H1 (cell line): Measurements from ENCODE around the gene USP7.

Source experiments
- EGR1 ChIP-seq: IDR thresholded peaks from 2 replicates; pipeline ENCODE4 v1.6.1; 2011; ENCODE audit warnings: low read depth, low read length, borderline replicate concordance
- EZH2 ChIP-seq: fragments of 200-600 bp; sonication (generic); IDR thresholded peaks from 2 replicates; pipeline ENCODE4 v1.7.1; 2012; ENCODE audit warnings: low read depth, mild to moderate bottlenecking, moderate library complexity, low read length, inconsistent platforms; ENCODE audit not compliant: severe bottlenecking
- GABPA ChIP-seq: IDR thresholded peaks from 2 replicates; pipeline ENCODE4 v1.6.1; 2011; ENCODE audit warnings: mild to moderate bottlenecking, low read length, moderate library complexity, borderline replicate concordance; ENCODE audit not compliant: insufficient read depth
- MAFK ChIP-seq: IDR thresholded peaks from 2 replicates; pipeline ENCODE4 v1.6.1; 2012; ENCODE audit warnings: low read depth, mild to moderate bottlenecking, improper control_type of control experiment, low read length
- POLR2A ChIP-seq, 2 experiments: IDR thresholded peaks; 1 replicate in 1 of 2; 2 replicates in 1 of 2; pipeline ENCODE4 v1.6.1; 2011; ENCODE audit warnings: low read depth in 2 of 2, low read length in 2 of 2, mild to moderate bottlenecking in 2 of 2; ENCODE audit errors: control extremely low read depth in 1 of 2
- TF ChIP-seq, protein P1 (sequence below), 3 experiments: IDR thresholded peaks; 1 replicate in 2 of 3; 2 replicates in 1 of 3; pipeline versions ENCODE4 v1.5.1 to v1.6.1; 2011; ENCODE audit warnings: low read length in 3 of 3, mild to moderate bottlenecking in 3 of 3, inconsistent platforms in 2 of 3, low read depth in 1 of 3, moderate library complexity in 1 of 3; ENCODE audit not compliant: insufficient read depth in 1 of 3; ENCODE audit errors: control extremely low read depth in 1 of 3

DNA sequence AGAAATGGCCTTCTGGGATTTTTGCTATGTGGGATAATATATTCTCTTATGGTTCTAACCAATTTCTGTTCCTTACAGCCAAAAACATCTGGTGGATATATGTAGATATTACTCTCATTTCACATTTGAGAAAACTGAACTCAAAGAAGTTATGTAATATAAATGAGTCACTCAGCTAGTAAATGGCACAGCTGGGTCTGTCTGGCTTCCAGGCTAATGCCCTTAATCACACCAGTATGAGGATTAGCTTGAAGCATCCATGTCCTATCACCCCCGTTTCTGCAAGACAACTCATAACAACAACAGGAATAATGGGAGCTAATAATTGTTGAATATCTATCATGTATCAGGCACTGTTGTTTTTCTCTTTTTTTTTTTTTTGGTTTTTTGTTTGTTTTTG, 34.4 kb upstream of the USP7 start:
- TF ChIP-seq, protein P1, sequence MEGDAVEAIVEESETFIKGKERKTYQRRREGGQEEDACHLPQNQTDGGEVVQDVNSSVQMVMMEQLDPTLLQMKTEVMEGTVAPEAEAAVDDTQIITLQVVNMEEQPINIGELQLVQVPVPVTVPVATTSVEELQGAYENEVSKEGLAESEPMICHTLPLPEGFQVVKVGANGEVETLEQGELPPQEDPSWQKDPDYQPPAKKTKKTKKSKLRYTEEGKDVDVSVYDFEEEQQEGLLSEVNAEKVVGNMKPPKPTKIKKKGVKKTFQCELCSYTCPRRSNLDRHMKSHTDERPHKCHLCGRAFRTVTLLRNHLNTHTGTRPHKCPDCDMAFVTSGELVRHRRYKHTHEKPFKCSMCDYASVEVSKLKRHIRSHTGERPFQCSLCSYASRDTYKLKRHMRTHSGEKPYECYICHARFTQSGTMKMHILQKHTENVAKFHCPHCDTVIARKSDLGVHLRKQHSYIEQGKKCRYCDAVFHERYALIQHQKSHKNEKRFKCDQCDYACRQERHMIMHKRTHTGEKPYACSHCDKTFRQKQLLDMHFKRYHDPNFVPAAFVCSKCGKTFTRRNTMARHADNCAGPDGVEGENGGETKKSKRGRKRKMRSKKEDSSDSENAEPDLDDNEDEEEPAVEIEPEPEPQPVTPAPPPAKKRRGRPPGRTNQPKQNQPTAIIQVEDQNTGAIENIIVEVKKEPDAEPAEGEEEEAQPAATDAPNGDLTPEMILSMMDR (IDR thresholded peaks at IDR 0.05; ENCODE audit: control extremely low read depth in 1 of 3, insufficient read depth in 1 of 3, low read depth in 1 of 3, low read length in 3 of 3): no peak
- no peak for TF ChIP-seq MAFK
- no peak for TF ChIP-seq EZH2
- no peak for TF ChIP-seq GABPA
- TF ChIP-seq EGR1: no peak
- TF ChIP-seq POLR2A (IDR thresholded peaks at IDR 0.05; ENCODE audit: control extremely low read depth in 1 of 2, low read depth in 2 of 2, low read length in 2 of 2): no peak
